ENCODE data around the gene CST8. TPM values are rescaled to one million over a fixed set of nuclear protein-coding genes. Genes with fewer than 3 reads are reported as not detected.

CST8 gene
- total RNA-seq, 2 experiments from 2014 or later = not detected

DNA sequence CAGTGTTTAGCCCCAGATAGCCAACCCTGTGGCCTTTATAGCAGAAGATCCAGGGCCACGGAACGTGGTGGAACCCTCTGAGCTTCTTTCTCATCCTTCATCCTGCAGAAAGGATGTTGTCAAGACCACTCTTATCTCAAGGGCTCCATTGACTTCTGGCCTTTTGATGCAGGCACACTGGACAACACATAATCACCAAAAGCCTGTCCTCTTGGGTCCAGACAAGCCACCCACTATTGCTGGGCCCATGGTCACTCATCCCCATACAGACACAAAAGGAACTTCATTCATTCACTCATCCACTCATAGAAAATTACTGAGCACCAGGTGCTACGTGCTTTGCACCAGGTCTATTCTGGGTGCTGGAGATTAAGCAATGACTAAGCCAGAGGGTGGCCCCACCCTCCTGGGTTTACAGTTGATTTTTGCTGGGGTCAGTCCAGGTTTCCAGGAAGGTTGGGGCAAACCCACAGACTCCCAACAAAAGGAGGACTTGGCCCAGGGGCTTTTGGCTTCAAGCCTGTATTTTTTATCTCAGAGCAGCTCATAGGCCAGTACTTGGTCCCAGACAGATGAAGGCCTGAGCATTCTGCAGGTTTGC, 2.4 kb downstream of the CST8 start:
- H3K4me1 Mint-ChIP-seq (ENCODE audit: low read depth) = no peaks in the 10 kb centered on the region
- no peaks in the 10 kb centered on the region for H3K9me3 ChIP-seq (ENCODE audit: control insufficient read depth in 1 of 2, insufficient read depth in 1 of 2, low read length in 2 of 2)

GRCh38 chr20:23497536-23497935, 6.6 kb downstream of the CST8 start:
- Histone ChIP-seq H3K9me3 (ENCODE audit: control insufficient read depth in 1 of 2, insufficient read depth in 1 of 2, low read length in 2 of 2) (no peaks in the 10 kb centered on the region), H3K36me3 (ENCODE audit: insufficient read depth, low read length) (no peaks in the 10 kb centered on the region), H3K4me3 (ENCODE audit: low read length) (no peak overlapping the region), H3K4me1 (ENCODE audit: insufficient read depth, low read length) (no peaks in the 10 kb centered on the region), H3K27me3 (ENCODE audit: control insufficient read depth in 1 of 2, insufficient read depth in 2 of 2, low read length in 2 of 2) (peaks cover 0 to 4% of the 10 kb centered on the region in 2 experiments), H3K27ac (ENCODE audit: low read depth in 1 of 2, low read length in 2 of 2) (no peak overlapping the region)
- Mint-ChIP-seq H3K9me3 (no peaks in the 10 kb centered on the region), H3K27ac (no peak overlapping the region), H3K36me3 (ENCODE audit: low read depth) (no peaks in the 10 kb centered on the region), H3K4me1 (ENCODE audit: low read depth) (no peaks in the 10 kb centered on the region), H3K27me3 (peaks cover 4% of the 10 kb centered on the region), H3K4me3 (no peak overlapping the region)
- ATAC-seq (ENCODE audit: poor library complexity) (no peak), DNase-seq (no peak)
- ChIA-PET CTCF (no interaction called here), POLR2A (no interaction called here)
- TF ChIP-seq, protein P1, sequence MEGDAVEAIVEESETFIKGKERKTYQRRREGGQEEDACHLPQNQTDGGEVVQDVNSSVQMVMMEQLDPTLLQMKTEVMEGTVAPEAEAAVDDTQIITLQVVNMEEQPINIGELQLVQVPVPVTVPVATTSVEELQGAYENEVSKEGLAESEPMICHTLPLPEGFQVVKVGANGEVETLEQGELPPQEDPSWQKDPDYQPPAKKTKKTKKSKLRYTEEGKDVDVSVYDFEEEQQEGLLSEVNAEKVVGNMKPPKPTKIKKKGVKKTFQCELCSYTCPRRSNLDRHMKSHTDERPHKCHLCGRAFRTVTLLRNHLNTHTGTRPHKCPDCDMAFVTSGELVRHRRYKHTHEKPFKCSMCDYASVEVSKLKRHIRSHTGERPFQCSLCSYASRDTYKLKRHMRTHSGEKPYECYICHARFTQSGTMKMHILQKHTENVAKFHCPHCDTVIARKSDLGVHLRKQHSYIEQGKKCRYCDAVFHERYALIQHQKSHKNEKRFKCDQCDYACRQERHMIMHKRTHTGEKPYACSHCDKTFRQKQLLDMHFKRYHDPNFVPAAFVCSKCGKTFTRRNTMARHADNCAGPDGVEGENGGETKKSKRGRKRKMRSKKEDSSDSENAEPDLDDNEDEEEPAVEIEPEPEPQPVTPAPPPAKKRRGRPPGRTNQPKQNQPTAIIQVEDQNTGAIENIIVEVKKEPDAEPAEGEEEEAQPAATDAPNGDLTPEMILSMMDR (IDR thresholded peaks at IDR 0.05) = no peak
- intact Hi-C loops (cut with DNase I, micrococcal nuclease) = loop anchor here in 1 of 2 experiments (10.0 kb wide), 1 partner anchor 57 kb away; no protein-coding TSS in a partner anchor

More for the DNA sequence above, 2.4 kb downstream of the CST8 start:
- Histone ChIP-seq H3K4me3 (ENCODE audit: low read length) (no peak overlapping the region), H3K4me1 (ENCODE audit: insufficient read depth, low read length) (no peaks in the 10 kb centered on the region), H3K36me3 (ENCODE audit: insufficient read depth, low read length) (no peaks in the 10 kb centered on the region), H3K27ac (ENCODE audit: low read depth in 1 of 2, low read length in 2 of 2) (no peak overlapping the region), H3K27me3 (ENCODE audit: control insufficient read depth in 1 of 2, insufficient read depth in 2 of 2, low read length in 2 of 2) (no peaks in the 10 kb centered on the region)
- ChIA-PET POLR2A (no interaction called here), CTCF (no interaction called here)
- Mint-ChIP-seq H3K4me3 (no peak overlapping the region), H3K9me3 (no peaks in the 10 kb centered on the region), H3K36me3 (ENCODE audit: low read depth) (no peaks in the 10 kb centered on the region), H3K27me3 (no peaks in the 10 kb centered on the region), H3K27ac (no peak overlapping the region)
- intact Hi-C loops (cut with DNase I, micrococcal nuclease) = loop anchor here in 1 of 2 experiments (10.0 kb wide), 1 partner anchor 62 kb away; no protein-coding TSS in a partner anchor
- TF ChIP-seq, protein P1 (IDR thresholded peaks at IDR 0.05) = no peak
- no peak for ATAC-seq (ENCODE audit: poor library complexity)
- no peak for DNase-seq

DNA sequence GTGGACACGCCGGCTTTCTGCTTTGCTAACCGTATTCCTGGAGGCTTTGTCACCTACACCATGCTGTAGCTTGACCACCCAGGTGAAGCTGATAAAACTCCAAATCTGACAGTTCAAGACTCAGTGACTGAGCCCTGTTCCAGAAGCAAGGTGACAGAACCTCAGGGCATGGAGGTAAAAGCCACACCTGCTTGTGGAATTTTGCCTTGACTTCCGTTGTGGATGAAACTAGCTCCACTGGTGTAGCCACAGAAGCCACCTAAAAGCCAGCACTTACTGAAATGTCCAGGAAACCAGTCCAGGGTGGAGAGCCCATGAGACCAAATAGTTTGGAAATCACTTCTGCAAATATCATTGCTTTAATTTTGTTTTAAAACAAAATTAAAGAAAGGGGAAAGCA, 11.0 kb downstream of the CST8 start:
- Histone ChIP-seq H3K4me3 (ENCODE audit: low read length) (no peak overlapping the region), H3K27me3 (ENCODE audit: control insufficient read depth in 1 of 2, insufficient read depth in 2 of 2, low read length in 2 of 2) (peaks cover 0 to 4% of the 10 kb centered on the region in 2 experiments), H3K4me1 (ENCODE audit: insufficient read depth, low read length) (no peaks in the 10 kb centered on the region), H3K27ac (ENCODE audit: low read depth in 1 of 2, low read length in 2 of 2) (no peak overlapping the region), H3K36me3 (ENCODE audit: insufficient read depth, low read length) (no peaks in the 10 kb centered on the region), H3K9me3 (ENCODE audit: control insufficient read depth in 1 of 2, insufficient read depth in 1 of 2, low read length in 2 of 2) (no peaks in the 10 kb centered on the region)
- no peak overlapping the region for H3K4me3 Mint-ChIP-seq
- ChIA-PET CTCF (no interaction called here), POLR2A (no interaction called here)
- TF ChIP-seq, protein P1 (IDR thresholded peaks at IDR 0.05) = no peak
- H3K9me3 Mint-ChIP-seq = no peaks in the 10 kb centered on the region
- H3K36me3 Mint-ChIP-seq (ENCODE audit: low read depth) = no peaks in the 10 kb centered on the region
- no peak for ATAC-seq (ENCODE audit: poor library complexity)
- H3K4me1 Mint-ChIP-seq (ENCODE audit: low read depth) = no peaks in the 10 kb centered on the region
- H3K27me3 Mint-ChIP-seq = peaks cover 9% of the 10 kb centered on the region
- H3K27ac Mint-ChIP-seq = no peak overlapping the region
- intact Hi-C loops (cut with DNase I, micrococcal nuclease) = no loop called here
- DNase-seq = no peak
